Measurements from ENCODE around the gene GTPBP3. TPM values are rescaled to one million over a fixed set of nuclear protein-coding genes. Genes with fewer than 3 reads are reported as not detected.

GTPBP3 gene
- total and polyA plus RNA-seq, 9 of the 15 experiments (the other 6 are each of a cell fraction or from before 2014, with no cell fraction given): 4.9 to 124 (median 22.6) TPM

- TF ChIP-seq FOXK2 (conservative IDR thresholded peaks at IDR 0.05 in 1 of 2, IDR thresholded peaks at IDR 0.05 in 1 of 2; ENCODE audit: low read depth in 2 of 2): no peak
- 0 out of 2 replicates have a peak, but pooled peaks have one; percentile 17 for TF ChIP-seq PML (IDR thresholded peaks at IDR 0.05; ENCODE audit: low read length)
- no peak for TF ChIP-seq PYGO2 (tag; IDR thresholded peaks at IDR 0.05)
- no peak for TF ChIP-seq CC2D1A (IDR thresholded peaks at IDR 0.05)
- TF ChIP-seq ZNF696 (CRISPR knock-in tag; conservative IDR thresholded peaks at IDR 0.05): no peak
- TF ChIP-seq POLR2H (tag; IDR thresholded peaks at IDR 0.05; ENCODE audit: low read depth): no peak
- TF ChIP-seq ARID1B (IDR thresholded peaks at IDR 0.05): no peak
- TF ChIP-seq PHTF2 (CRISPR knock-in tag; IDR thresholded peaks at IDR 0.05): no peak
- TF ChIP-seq ZNF518B (CRISPR knock-in tag; IDR thresholded peaks at IDR 0.05): no peak
- peak; percentile 75 for TF ChIP-seq SAP30 (IDR thresholded peaks at IDR 0.05; ENCODE audit: borderline replicate concordance, insufficient read depth, low read depth, low read length, poor library complexity, severe bottlenecking)
- TF ChIP-seq RBM22 (IDR thresholded peaks at IDR 0.05; ENCODE audit: low read depth, low read length, poor library complexity, severe bottlenecking): no peak
- no peak for TF ChIP-seq HCFC1 (IDR thresholded peaks at IDR 0.05; ENCODE audit: low read depth, low read length)
- TF ChIP-seq MAFF (IDR thresholded peaks at IDR 0.05; ENCODE audit: low read length): no peak
- TF ChIP-seq, protein P1, sequence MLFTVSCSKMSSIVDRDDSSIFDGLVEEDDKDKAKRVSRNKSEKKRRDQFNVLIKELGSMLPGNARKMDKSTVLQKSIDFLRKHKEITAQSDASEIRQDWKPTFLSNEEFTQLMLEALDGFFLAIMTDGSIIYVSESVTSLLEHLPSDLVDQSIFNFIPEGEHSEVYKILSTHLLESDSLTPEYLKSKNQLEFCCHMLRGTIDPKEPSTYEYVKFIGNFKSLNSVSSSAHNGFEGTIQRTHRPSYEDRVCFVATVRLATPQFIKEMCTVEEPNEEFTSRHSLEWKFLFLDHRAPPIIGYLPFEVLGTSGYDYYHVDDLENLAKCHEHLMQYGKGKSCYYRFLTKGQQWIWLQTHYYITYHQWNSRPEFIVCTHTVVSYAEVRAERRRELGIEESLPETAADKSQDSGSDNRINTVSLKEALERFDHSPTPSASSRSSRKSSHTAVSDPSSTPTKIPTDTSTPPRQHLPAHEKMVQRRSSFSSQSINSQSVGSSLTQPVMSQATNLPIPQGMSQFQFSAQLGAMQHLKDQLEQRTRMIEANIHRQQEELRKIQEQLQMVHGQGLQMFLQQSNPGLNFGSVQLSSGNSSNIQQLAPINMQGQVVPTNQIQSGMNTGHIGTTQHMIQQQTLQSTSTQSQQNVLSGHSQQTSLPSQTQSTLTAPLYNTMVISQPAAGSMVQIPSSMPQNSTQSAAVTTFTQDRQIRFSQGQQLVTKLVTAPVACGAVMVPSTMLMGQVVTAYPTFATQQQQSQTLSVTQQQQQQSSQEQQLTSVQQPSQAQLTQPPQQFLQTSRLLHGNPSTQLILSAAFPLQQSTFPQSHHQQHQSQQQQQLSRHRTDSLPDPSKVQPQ (CRISPR knock-in tag; IDR thresholded peaks at IDR 0.05; ENCODE audit: borderline replicate concordance): no peak
- peak; percentile 48; the same call in 1 of the 2 replicates for TF ChIP-seq TAF7 (tag; IDR thresholded peaks at IDR 0.05)
- peak; percentile 12; the same call in 1 of the 2 replicates for TF ChIP-seq ZBTB7A (IDR thresholded peaks at IDR 0.05; ENCODE audit: borderline replicate concordance, control insufficient read depth, low read depth, low read length)
- no peak for TF ChIP-seq CSDE1 (IDR thresholded peaks at IDR 0.05)
- no peak for TF ChIP-seq TAF1 (IDR thresholded peaks at IDR 0.05; ENCODE audit: control insufficient read depth, extremely low read depth, insufficient read depth, low read length, severe bottlenecking)
- TF ChIP-seq ZNF174 (CRISPR knock-in tag; IDR thresholded peaks at IDR 0.05): no peak
- TF ChIP-seq ZNF76 (CRISPR knock-in tag; IDR thresholded peaks at IDR 0.05; ENCODE audit: borderline replicate concordance): no peak
- no peak for TF ChIP-seq MYNN (IDR thresholded peaks at IDR 0.05)
- no peak for TF ChIP-seq MYNN (CRISPR knock-in tag; IDR thresholded peaks at IDR 0.05)
Measured at GRCh38 chr19:17337675-17338432, 501 bp downstream of the GTPBP3 start (continued).
